Measurements from ENCODE around the gene COL6A1.

The COL6A1 gene

GRCh38 chr21:45983981-45984551, 2.5 kb downstream of the COL6A1 start:
- DNase-seq: no peak
- no peaks in the 10 kb centered on the region for H3K9me3 ChIP-seq (ENCODE audit: control extremely low read depth in 1 of 5, control insufficient read depth in 4 of 5, insufficient read depth in 2 of 5, low read depth in 1 of 5, low read length in 4 of 5)
- ChIA-PET CTCF (no interaction called here), POLR2A (no interaction called here)
- H3K4me3 ChIP-seq (ENCODE audit: control insufficient read depth in 1 of 7, extremely low read depth in 1 of 7, insufficient read depth in 4 of 7, low read depth in 2 of 7, low read length in 6 of 7): no peak overlapping the region
- peaks cover 0 to 57% (median 8%) of the 10 kb centered on the region in 5 experiments for H3K27me3 ChIP-seq (replicated peaks in 2 of 5; ENCODE audit: control insufficient read depth in 4 of 5, insufficient read depth in 5 of 5, low read length in 4 of 5)
- H3K27ac ChIP-seq (ENCODE audit: insufficient read depth in 1 of 2, low read depth in 1 of 2, low read length in 2 of 2, poor library complexity in 1 of 2, severe bottlenecking in 2 of 2): no peak overlapping the region
- H3K36me3 ChIP-seq (ENCODE audit: control insufficient read depth in 4 of 4, insufficient read depth in 4 of 4, low read length in 3 of 4): no peaks in the 10 kb centered on the region
- H3K4me1 ChIP-seq (ENCODE audit: control extremely low read depth in 1 of 4, control insufficient read depth in 4 of 4, insufficient read depth in 4 of 4, low read length in 3 of 4): peaks cover 0 to 20% (median 17%) of the 10 kb centered on the region in 4 experiments
- 96% methylated on average over 38 of the region's 38 CpGs for WGBS (ENCODE audit: insufficient coverage)

DNA sequence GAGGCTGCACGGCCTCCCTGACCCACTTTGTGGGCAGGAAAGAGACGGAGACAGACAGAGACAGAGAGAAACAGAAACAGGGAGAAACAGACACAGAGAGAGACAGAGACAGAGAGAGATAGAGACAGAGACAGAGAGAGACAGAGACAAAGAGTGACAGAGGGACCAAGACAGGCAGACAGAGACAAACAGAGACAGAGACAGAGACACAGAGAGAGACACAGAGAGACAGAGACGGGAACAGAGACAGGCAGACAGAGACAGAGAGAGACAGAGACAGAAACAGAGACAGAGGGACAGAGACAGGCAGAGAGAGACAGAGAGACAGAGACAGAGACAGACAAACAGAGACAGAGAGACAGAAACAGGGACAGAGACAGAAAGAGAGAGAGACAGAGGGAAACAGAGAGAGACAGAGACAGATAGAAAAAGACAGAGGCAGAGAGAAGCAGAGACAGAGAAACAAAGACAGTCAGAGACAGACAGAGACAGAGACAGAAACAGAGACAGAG, 3.1 kb downstream of the COL6A1 start:
- Histone ChIP-seq H3K36me3 (ENCODE audit: control insufficient read depth in 4 of 4, insufficient read depth in 4 of 4, low read length in 3 of 4) (no peaks in the 10 kb centered on the region), H3K4me3 (ENCODE audit: control insufficient read depth in 1 of 7, extremely low read depth in 1 of 7, insufficient read depth in 4 of 7, low read depth in 2 of 7, low read length in 6 of 7) (no peak overlapping the region), H3K4me1 (ENCODE audit: control extremely low read depth in 1 of 4, control insufficient read depth in 4 of 4, insufficient read depth in 4 of 4, low read length in 3 of 4) (peaks cover 0 to 20% (median 17%) of the 10 kb centered on the region in 4 experiments), H3K27me3 (replicated peaks in 2 of 5; ENCODE audit: control insufficient read depth in 4 of 5, insufficient read depth in 5 of 5, low read length in 4 of 5) (peaks cover 0 to 52% (median 8%) of the 10 kb centered on the region in 5 experiments), H3K27ac (ENCODE audit: insufficient read depth in 1 of 2, low read depth in 1 of 2, low read length in 2 of 2, poor library complexity in 1 of 2, severe bottlenecking in 2 of 2) (no peak overlapping the region), H3K9me3 (ENCODE audit: control extremely low read depth in 1 of 5, control insufficient read depth in 4 of 5, insufficient read depth in 2 of 5, low read depth in 1 of 5, low read length in 4 of 5) (no peaks in the 10 kb centered on the region)
- DNase-seq: no peak
- CTCF ChIA-PET: no interaction called here
- POLR2A ChIA-PET: no interaction called here
- 94% methylated on average over 3 of the region's 3 CpGs for WGBS (ENCODE audit: insufficient coverage)

DNA sequence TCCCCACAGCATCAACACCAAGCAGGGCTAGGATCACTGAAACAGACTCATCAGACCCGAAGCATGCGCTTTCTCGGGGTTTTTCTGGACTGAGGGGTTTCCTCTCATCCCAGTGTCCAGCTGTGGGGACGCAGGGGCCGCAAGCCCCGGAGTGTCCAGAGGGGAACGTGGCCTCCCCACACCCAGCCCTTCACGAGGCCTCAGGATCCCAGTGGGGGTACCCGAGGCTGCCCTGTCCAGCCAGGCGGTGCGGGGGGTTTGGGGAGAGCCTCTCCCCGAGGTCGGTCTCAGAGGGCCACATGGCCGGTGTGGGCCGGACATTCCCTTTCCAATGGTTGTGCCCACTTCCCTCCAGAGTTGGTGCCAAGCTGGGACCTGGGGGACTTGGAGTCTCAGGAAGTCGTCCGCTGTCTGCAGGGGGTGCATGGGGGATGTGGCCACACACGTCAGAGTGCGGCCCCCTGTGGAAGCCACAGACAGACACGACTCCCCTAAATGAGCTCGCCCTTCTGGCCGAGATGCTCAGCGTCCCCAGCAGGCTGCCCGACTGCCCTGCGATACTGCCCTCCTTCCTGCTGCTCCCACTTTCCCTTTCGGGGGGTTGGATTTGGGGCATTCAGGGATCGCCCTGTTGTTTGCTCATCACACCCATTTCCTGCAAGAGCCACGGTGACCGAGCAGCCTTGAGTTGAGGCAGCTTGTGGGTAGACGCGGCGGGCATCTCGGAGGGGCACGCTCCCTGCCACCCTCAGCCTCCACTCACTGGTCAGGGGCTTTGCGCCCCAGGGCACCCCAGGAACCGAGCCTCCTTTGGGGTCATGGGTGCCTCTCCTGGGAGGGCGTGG, 4.1 kb downstream of the COL6A1 start:
- ChIA-PET CTCF (interaction anchor here (0.9 kb wide), 1 partner anchor 15 kb away, joined by 3 read pairs; no protein-coding TSS in a partner anchor), POLR2A (no interaction called here)
- H3K36me3 ChIP-seq (ENCODE audit: control insufficient read depth in 4 of 4, insufficient read depth in 4 of 4, low read length in 3 of 4): no peaks in the 10 kb centered on the region
- DNase-seq: no peak
- H3K27me3 ChIP-seq (replicated peaks in 2 of 5; ENCODE audit: control insufficient read depth in 4 of 5, insufficient read depth in 5 of 5, low read length in 4 of 5): peaks cover 0 to 41% (median 8%) of the 10 kb centered on the region in 5 experiments
- 90% methylated on average over 30 of the region's 37 CpGs for WGBS (ENCODE audit: insufficient coverage)
- H3K4me1 ChIP-seq (ENCODE audit: control extremely low read depth in 1 of 4, control insufficient read depth in 4 of 4, insufficient read depth in 4 of 4, low read length in 3 of 4): peaks cover 0 to 16% (median 16%) of the 10 kb centered on the region in 4 experiments
- H3K9me3 ChIP-seq (ENCODE audit: control extremely low read depth in 1 of 5, control insufficient read depth in 4 of 5, insufficient read depth in 2 of 5, low read depth in 1 of 5, low read length in 4 of 5): no peaks in the 10 kb centered on the region
- H3K4me3 ChIP-seq (ENCODE audit: control insufficient read depth in 1 of 7, extremely low read depth in 1 of 7, insufficient read depth in 4 of 7, low read depth in 2 of 7, low read length in 6 of 7): no peak overlapping the region
- H3K27ac ChIP-seq (ENCODE audit: insufficient read depth in 1 of 2, low read depth in 1 of 2, low read length in 2 of 2, poor library complexity in 1 of 2, severe bottlenecking in 2 of 2): no peak overlapping the region

DNA sequence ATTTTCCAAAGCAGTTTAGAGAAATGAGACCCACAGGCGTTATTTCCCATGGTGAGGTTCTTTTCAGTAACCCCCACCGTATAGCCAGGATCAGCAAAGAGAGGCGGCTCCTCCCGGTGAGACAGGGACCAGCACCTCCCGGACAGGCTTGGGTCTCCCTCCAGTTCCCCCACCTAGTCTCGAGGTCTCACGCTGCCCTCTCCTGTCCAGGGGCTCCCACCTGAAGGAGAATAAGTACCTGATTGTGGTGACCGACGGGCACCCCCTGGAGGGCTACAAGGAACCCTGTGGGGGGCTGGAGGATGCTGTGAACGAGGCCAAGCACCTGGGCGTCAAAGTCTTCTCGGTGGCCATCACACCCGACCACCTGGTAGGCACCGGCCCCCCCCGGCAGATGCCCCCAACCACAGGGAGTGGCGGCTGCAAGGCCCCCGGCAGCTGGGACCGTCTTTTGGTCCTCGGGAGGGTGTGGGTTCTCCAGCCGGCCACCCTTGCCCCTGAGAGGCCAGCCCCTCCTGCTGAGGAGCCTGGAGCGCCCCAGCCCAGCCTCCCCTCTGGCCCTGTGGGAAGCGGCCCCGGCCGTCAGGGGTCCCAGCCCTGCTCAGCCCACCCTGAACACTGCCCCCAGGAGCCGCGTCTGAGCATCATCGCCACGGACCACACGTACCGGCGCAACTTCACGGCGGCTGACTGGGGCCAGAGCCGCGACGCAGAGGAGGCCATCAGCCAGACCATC, 4.9 kb downstream of the COL6A1 start:
- CTCF ChIA-PET: interaction anchor here (0.9 kb wide), 1 partner anchor 16 kb away, joined by 3 read pairs; no protein-coding TSS in a partner anchor
- DNase-seq: no peak
- POLR2A ChIA-PET: no interaction called here
- H3K27ac ChIP-seq (ENCODE audit: insufficient read depth in 1 of 2, low read depth in 1 of 2, low read length in 2 of 2, poor library complexity in 1 of 2, severe bottlenecking in 2 of 2): no peak overlapping the region
- H3K27me3 ChIP-seq (replicated peaks in 2 of 5; ENCODE audit: control insufficient read depth in 4 of 5, insufficient read depth in 5 of 5, low read length in 4 of 5): peaks cover 0 to 35% (median 8%) of the 10 kb centered on the region in 5 experiments
- 94% methylated on average over 33 of the region's 36 CpGs for WGBS (ENCODE audit: insufficient coverage)
- H3K36me3 ChIP-seq (ENCODE audit: control insufficient read depth in 4 of 4, insufficient read depth in 4 of 4, low read length in 3 of 4): no peaks in the 10 kb centered on the region
- H3K4me3 ChIP-seq (ENCODE audit: control insufficient read depth in 1 of 7, extremely low read depth in 1 of 7, insufficient read depth in 4 of 7, low read depth in 2 of 7, low read length in 6 of 7): no peak overlapping the region
- H3K4me1 ChIP-seq (ENCODE audit: control extremely low read depth in 1 of 4, control insufficient read depth in 4 of 4, insufficient read depth in 4 of 4, low read length in 3 of 4): peaks cover 0 to 11% (median 10%) of the 10 kb centered on the region in 4 experiments
- no peaks in the 10 kb centered on the region for H3K9me3 ChIP-seq (ENCODE audit: control extremely low read depth in 1 of 5, control insufficient read depth in 4 of 5, insufficient read depth in 2 of 5, low read depth in 1 of 5, low read length in 4 of 5)

DNA sequence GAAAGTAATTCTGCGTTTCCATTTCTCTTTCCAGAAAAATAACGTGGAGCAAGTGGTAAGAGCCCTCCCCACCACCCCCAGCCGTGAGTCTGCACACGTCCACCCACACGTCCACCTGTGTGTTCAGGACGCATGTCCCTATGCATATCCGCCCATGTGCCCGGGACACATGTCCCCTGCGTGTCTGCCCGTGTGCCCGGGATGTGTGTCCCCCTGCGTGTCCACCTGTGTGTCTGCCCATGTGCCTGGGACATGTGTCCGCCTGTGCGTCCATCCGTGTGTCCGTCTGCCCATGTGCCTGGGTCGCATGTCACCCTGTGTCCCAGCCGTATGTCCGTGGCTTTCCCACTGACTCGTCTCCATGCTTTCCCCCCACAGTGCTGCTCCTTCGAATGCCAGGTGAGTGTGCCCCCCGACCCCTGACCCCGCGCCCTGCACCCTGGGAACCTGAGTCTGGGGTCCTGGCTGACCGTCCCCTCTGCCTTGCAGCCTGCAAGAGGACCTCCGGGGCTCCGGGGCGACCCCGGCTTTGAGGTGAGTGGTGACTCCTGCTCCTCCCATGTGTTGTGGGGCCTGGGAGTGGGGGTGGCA, 5.6 kb downstream of the COL6A1 start:
- Histone ChIP-seq H3K27me3 (replicated peaks in 2 of 5; ENCODE audit: control insufficient read depth in 4 of 5, insufficient read depth in 5 of 5, low read length in 4 of 5) (peaks cover 0 to 29% (median 6%) of the 10 kb centered on the region in 5 experiments), H3K27ac (ENCODE audit: insufficient read depth in 1 of 2, low read depth in 1 of 2, low read length in 2 of 2, poor library complexity in 1 of 2, severe bottlenecking in 2 of 2) (no peak overlapping the region), H3K4me3 (ENCODE audit: control insufficient read depth in 1 of 7, extremely low read depth in 1 of 7, insufficient read depth in 4 of 7, low read depth in 2 of 7, low read length in 6 of 7) (no peak overlapping the region), H3K9me3 (ENCODE audit: control extremely low read depth in 1 of 5, control insufficient read depth in 4 of 5, insufficient read depth in 2 of 5, low read depth in 1 of 5, low read length in 4 of 5) (no peaks in the 10 kb centered on the region), H3K36me3 (ENCODE audit: control insufficient read depth in 4 of 4, insufficient read depth in 4 of 4, low read length in 3 of 4) (no peaks in the 10 kb centered on the region), H3K4me1 (ENCODE audit: control extremely low read depth in 1 of 4, control insufficient read depth in 4 of 4, insufficient read depth in 4 of 4, low read length in 3 of 4) (peaks cover 0 to 5% (median 3%) of the 10 kb centered on the region in 4 experiments)
- no peak for DNase-seq
- ChIA-PET POLR2A (no interaction called here), CTCF (no interaction called here)
- 99% methylated on average over 20 of the region's 29 CpGs for WGBS (ENCODE audit: insufficient coverage)

GRCh38 chr21:45988366-45989347, 7.1 kb downstream of the COL6A1 start:
- H3K9me3 ChIP-seq (ENCODE audit: control extremely low read depth in 1 of 5, control insufficient read depth in 4 of 5, insufficient read depth in 2 of 5, low read depth in 1 of 5, low read length in 4 of 5): no peaks in the 10 kb centered on the region
- no peaks in the 10 kb centered on the region for H3K36me3 ChIP-seq (ENCODE audit: control insufficient read depth in 4 of 4, insufficient read depth in 4 of 4, low read length in 3 of 4)
- 91% methylated on average over 18 of the region's 36 CpGs for WGBS (ENCODE audit: insufficient coverage)
- H3K4me1 ChIP-seq (ENCODE audit: control extremely low read depth in 1 of 4, control insufficient read depth in 4 of 4, insufficient read depth in 4 of 4, low read length in 3 of 4): peaks cover 0 to 2% (median 0%) of the 10 kb centered on the region in 4 experiments
- CTCF ChIA-PET: no interaction called here
- H3K27me3 ChIP-seq (replicated peaks in 2 of 5; ENCODE audit: control insufficient read depth in 4 of 5, insufficient read depth in 5 of 5, low read length in 4 of 5): peaks cover 0 to 15% (median 2%) of the 10 kb centered on the region in 5 experiments
- no peak for DNase-seq
- no peak overlapping the region for H3K27ac ChIP-seq (ENCODE audit: insufficient read depth in 1 of 2, low read depth in 1 of 2, low read length in 2 of 2, poor library complexity in 1 of 2, severe bottlenecking in 2 of 2)
- H3K4me3 ChIP-seq (ENCODE audit: control insufficient read depth in 1 of 7, extremely low read depth in 1 of 7, insufficient read depth in 4 of 7, low read depth in 2 of 7, low read length in 6 of 7): no peak overlapping the region
- POLR2A ChIA-PET: no interaction called here
